SKM-1 treated with dmso at 0.1 percent for 144 hours (cell line): ENCODE measurements around the gene LAPTM4A.
"Not testable (repeated sequence)": the region's sequence is repeated elsewhere in the genome, so short reads cannot be mapped to it uniquely, and the experiment has no call there.

Experiments
- DNase-seq: peaks from one replicate; lab custom pipeline; 2025; ENCODE audit not compliant: unreplicated experiment; lab: John Stamatoyannopoulos, UW

Gene LAPTM4A

DNA sequence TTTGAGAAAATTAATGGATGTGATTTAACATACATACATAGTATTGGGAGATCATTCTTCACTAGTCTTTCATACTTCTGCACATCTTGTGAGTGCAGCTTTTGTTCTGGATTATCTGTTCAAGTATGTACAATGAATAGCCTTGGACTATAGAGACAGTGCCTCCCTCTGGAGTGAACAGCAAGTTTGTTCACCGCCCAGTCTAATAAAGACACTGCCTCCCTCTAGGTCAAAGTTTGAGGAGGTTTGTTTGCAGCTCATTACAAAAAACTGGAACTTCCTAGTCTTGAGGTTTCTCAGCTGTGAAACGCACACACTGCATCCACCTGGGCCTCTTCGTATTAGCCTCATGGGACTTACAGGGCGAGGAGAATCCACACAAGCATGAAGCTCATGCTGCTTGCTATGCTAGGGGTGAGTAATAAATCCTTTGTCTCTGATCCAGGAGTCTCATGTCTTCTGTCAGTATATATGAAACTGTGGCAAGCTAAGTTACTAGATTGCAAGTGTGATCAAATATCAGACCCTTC lies 26.0 kb upstream of the LAPTM4A start:
- DNase-seq: no peak

DNA sequence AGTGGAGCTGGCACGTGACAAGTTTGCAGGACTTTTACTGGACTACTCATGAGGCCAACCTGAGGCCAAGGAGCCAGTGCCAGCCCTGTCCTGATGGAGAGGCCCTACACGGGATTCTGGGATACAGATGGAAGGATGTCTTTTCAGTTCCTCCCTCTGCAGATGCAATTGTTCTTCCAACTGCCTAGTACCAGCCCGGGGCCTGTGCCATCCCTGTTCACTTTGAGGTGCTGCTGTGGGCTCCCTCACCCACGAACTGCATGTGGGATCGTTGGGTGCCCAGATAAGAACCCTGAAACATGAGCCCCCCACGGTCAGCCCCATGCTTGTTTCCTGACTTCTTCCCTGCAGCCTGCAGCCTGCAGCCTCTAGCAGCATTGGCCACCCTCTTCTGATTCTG lies 25.3 kb upstream of the LAPTM4A start:
- DNase-seq: no peak

DNA sequence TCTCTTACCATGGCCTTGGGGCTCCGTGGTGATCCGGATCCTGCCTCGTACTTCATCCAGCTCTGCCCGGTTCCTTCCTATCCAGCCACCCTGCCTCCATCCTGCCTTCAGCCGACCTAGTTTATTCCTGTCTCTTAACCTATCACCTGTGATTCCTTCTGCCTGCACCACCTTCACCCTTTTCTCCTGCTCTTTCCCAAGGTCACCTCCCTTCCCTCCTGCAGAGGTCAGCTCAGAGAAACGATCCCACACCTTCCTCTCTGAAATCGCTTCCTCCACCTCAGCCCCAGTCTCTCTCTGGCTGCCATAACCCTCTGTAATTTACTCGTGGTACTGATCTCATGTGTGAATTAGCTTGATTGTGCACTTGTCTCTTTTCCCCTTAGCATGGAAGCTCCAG lies 23.5 kb upstream of the LAPTM4A start:
- no peak for DNase-seq

GRCh38 chr2:20074046-20074648 lies 22.7 kb upstream of the LAPTM4A start:
- not testable (repeated sequence) for DNase-seq

DNA sequence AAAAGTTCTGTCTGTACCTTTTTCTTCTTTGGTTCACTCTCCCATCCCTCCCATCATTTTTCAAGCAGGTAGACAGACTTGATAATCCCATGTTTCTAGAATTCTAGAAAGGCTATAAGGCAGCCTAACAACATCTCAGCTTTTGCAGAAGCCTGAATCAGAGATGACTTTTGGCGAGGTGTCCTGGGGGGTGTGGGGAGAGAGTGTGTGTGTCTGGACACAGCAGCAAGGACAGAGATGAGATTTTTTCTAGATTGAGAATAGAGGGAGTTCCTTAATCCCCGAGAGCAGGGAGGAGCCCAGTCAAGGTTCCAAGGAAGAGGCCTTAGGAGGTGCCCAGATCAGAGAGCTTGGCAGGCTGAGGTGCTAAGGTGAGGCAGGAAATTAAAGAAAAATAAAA lies 22.0 kb upstream of the LAPTM4A start:
- no peak for DNase-seq

- DNase-seq: no peak
Observed at GRCh38 chr2:20072436-20073158, 21.2 kb upstream of the LAPTM4A start.

- DNase-seq: no peak
Observed at GRCh38 chr2:20071397-20072383, 20.3 kb upstream of the LAPTM4A start.

DNA sequence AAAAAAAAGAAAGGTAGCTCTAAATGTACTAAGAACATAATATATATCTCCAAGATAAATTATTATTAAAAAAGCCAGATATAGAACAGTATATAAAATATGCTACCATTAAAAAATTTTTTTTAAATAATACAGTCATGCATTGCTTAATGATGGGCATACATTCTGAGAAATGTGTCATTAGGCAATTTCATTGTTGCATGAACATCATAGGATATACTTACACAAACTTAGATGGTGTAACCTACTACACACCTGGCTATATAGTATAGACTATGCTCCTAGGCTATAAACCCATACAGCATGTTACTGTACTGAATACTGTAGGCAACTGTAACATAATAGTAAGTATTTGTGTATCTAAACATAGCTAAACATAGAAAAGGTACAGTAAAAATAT lies 18.3 kb upstream of the LAPTM4A start:
- DNase-seq: no peak

DNA sequence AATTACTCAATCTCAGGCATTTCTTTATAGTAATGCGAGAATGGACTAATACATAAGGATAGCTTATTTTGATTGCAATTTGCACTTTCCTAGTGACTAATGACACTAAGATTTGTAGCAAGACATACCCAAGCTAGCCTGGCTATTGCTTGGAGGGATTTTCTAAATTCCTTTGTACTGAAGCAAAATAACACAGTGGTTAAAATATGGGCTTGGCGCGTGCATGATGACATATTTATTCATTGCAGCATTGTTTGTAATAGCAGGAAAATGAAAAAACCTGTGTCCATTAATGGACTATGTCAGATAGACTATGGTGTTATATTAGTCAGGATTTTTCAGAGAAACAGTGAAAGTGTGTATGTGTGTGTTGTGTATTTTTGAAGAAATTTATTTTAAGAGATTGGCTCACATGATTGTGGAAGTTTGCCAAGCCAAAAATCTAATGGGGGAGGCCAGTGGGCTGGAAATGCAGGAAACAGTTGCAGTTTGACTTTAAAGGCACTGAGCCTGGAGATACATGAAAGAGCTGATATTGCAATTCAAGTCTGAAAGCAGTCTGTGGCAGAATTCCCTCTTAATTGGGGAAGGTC lies 16.7 kb upstream of the LAPTM4A start:
- DNase-seq: no peak

GRCh38 chr2:20065885-20066602 lies 14.6 kb upstream of the LAPTM4A start:
- no peak for DNase-seq

DNA sequence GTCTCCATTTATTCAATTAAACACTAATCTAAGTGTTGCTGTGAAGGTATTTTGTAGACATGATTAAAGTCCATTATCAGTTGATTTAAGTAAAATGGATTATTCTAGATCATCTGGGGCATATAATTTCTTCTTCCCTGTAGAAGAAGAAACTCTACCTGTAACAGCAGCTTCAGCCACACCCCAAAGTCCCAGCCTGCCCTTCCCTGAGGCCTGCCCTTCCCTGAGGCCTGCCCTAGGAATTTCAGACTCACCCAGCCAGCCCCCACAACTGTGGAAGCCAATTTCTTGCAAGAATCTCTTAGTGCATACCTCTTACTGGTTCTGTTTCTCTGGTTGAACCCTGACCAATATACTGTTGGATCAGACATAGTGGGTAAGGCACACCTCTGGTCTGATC lies 13.4 kb upstream of the LAPTM4A start:
- no peak for DNase-seq

GRCh38 chr2:20064421-20064820 lies 13.0 kb upstream of the LAPTM4A start:
- DNase-seq: no peak

GRCh38 chr2:20062615-20063545 lies 11.5 kb upstream of the LAPTM4A start:
- DNase-seq: no peak

GRCh38 chr2:20061940-20062339 lies 10.5 kb upstream of the LAPTM4A start:
- DNase-seq: no peak

DNA sequence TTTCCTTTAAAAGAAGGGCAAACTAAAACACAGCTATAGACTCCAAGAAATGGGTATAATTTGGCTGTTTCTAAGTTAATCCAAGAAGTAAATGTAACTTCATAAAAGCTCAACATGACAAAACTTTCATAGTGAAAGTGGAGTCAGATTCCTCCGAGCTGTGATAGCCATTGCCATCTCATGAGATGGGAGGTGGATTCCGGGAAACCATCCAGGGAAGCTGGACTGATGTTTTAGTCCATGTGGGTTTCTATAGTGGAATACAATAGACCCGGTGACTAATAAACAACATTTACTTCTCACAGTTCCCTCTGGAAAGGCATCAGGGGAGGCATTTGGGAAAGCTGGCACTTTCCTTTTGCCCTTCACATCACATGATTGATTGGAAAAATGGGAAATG lies 10.0 kb upstream of the LAPTM4A start:
- no peak for DNase-seq

DNA sequence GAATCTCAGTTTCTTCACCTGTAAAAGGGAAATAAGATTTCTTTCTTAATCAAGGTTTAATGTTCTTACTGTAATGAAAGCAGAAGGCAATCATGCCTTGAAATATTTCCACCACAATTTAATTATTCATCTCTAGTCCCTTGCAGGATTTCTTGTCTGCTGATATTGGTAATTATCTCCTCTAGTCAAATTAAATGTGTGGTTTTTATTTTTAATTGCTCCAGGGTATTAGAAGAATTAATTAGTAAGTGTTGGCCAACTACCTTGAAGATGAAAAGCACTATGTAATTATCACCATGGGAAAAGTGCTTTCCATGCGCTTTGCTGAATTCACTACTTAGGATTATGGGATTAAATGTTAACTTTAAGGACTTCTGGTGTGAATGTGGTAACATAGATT lies 8.7 kb upstream of the LAPTM4A start:
- no peak for DNase-seq

DNA sequence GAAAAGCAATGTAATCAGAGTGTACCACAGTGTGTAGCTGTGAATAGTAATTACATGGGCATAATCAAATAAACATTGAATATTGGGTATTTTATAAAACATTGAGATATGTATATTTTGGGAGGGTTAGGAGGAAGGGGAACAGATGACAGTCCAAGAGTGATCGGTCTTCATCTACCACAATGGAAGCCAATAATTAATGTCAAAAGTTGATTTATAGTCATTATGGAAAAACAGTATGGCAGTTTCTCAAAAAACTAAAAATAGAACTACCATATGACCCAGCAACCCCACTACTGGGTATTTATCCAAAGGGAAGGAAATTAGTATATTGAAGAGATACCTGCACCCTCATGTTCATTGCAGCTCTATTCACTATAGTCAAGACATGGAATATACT lies 5.8 kb upstream of the LAPTM4A start:
- DNase-seq: no peak

DNA sequence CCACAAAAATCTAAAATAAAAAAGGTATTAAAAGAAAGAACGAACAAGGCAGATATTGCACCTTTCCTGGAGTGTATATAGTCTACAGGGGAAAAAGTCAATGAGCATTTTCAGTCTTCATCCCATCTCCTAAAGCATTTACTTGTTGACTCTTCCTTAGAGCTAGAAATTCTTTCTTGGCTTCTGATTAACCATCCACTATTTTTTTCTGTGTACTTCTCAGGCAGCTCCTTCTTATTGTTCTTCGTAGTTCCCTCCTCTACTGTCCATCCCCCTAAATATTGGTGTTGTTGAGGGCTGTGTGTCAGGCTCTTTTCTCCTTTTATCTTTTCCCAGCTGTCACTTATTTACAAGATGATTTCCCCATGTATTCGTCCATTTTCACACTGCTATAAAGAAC lies 3.5 kb upstream of the LAPTM4A start:
- DNase-seq: no peak

GRCh38 chr2:20054119-20054518 lies 2.7 kb upstream of the LAPTM4A start:
- DNase-seq: no peak
